NCI-H2227 (cell line): ENCODE results near the gene CCNI2.

ENCODE experiments used
- DNase-seq: peaks from one replicate; lab custom pipeline; 2025; ENCODE audit not compliant: unreplicated experiment; lab: John Stamatoyannopoulos, UW

The CCNI2 gene

GRCh38 chr5:132764671-132765238 lies 17.5 kb downstream of the CCNI2 start:
- no peak for DNase-seq

- no peak for DNase-seq
Measured at GRCh38 chr5:132765311-132766019, 18.2 kb downstream of the CCNI2 start.

GRCh38 chr5:132766020-132766805 lies 19.0 kb downstream of the CCNI2 start:
- DNase-seq = no peak

GRCh38 chr5:132766806-132767055 lies 19.5 kb downstream of the CCNI2 start:
- no peak for DNase-seq

GRCh38 chr5:132767150-132767549 lies 19.9 kb downstream of the CCNI2 start:
- DNase-seq = no peak

GRCh38 chr5:132768485-132768868 lies 21.3 kb downstream of the CCNI2 start:
- no peak for DNase-seq

GRCh38 chr5:132770476-132771159 lies 23.4 kb downstream of the CCNI2 start:
- no peak for DNase-seq

- no peak for DNase-seq
Measured at GRCh38 chr5:132771503-132771998, 24.3 kb downstream of the CCNI2 start.

GRCh38 chr5:132772291-132773070 lies 25.3 kb downstream of the CCNI2 start:
- no peak for DNase-seq

- no peak for DNase-seq
Measured at GRCh38 chr5:132773114-132773513, 25.9 kb downstream of the CCNI2 start.

- no peak for DNase-seq
Measured at GRCh38 chr5:132773601-132774355, 26.6 kb downstream of the CCNI2 start.

- DNase-seq = no peak
Measured at GRCh38 chr5:132774406-132774805, 27.2 kb downstream of the CCNI2 start.

- DNase-seq = no peak
Measured at GRCh38 chr5:132774896-132775295, 27.7 kb downstream of the CCNI2 start.

- DNase-seq = no peak
Measured at GRCh38 chr5:132775476-132775961, 28.3 kb downstream of the CCNI2 start.

GRCh38 chr5:132776131-132776937 lies 29.1 kb downstream of the CCNI2 start:
- peak; percentile 53 for DNase-seq

- no peak for DNase-seq
Measured at GRCh38 chr5:132776938-132777208, 29.6 kb downstream of the CCNI2 start.

- peak; percentile 59 for DNase-seq
Measured at GRCh38 chr5:132777209-132778069, 30.2 kb downstream of the CCNI2 start, which contains the start of gene SEPTIN8. Gene SEPTIN8, minus strand, starts transcription at chr5:132777239. Its CDS starts 102 bp downstream, at chr5:132777137.

GRCh38 chr5:132778129-132778528 lies 30.9 kb downstream of the CCNI2 start:
- no peak for DNase-seq
